Esophagus muscularis mucosa (tissue), 3 donors: ENCODE results near the gene PGAM4.

Experiments used
- POLR2A ChIP-seq: fragments of 450-650 bp; IDR thresholded peaks from one replicate; pipeline ENCODE4 v1.6.1; 2017; ENCODE audit warnings: antibody characterized with exemption, moderate library complexity, mild to moderate bottlenecking, low read depth
- TF ChIP-seq, protein P1 (sequence below), 3 experiments: fragments of 200-600 bp in 2 of 3; fragments of 450-650 bp in 1 of 3; sonication (generic) in 2 of 3; IDR thresholded peaks; one replicate each; pipeline ENCODE4 v1.5.1; 2017 to 2019; ENCODE audit warnings: antibody characterized with exemption in 3 of 3, mild to moderate bottlenecking in 2 of 3, moderate library complexity in 1 of 3

DNA sequence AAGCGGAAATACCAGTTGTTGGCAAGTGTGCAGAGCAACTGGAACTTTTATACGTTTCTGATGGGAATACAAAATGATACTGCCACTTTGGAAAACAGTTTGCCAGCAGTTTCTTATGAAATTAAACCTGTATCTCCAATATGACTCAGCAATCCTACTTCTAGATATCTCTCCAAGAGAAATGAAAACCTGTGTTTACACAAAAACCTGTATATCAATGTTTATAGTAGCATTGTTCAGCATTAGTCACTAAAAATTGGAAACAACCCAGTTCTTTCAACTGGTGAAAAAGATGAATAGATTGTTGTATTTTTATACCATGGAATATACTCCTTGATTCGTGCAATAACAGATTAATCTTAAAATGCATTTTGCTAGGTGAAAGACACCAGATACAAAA, 32.1 kb downstream of the PGAM4 start:
- TF ChIP-seq POLR2A = no peak
- TF ChIP-seq, protein P1, sequence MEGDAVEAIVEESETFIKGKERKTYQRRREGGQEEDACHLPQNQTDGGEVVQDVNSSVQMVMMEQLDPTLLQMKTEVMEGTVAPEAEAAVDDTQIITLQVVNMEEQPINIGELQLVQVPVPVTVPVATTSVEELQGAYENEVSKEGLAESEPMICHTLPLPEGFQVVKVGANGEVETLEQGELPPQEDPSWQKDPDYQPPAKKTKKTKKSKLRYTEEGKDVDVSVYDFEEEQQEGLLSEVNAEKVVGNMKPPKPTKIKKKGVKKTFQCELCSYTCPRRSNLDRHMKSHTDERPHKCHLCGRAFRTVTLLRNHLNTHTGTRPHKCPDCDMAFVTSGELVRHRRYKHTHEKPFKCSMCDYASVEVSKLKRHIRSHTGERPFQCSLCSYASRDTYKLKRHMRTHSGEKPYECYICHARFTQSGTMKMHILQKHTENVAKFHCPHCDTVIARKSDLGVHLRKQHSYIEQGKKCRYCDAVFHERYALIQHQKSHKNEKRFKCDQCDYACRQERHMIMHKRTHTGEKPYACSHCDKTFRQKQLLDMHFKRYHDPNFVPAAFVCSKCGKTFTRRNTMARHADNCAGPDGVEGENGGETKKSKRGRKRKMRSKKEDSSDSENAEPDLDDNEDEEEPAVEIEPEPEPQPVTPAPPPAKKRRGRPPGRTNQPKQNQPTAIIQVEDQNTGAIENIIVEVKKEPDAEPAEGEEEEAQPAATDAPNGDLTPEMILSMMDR (IDR thresholded peaks at IDR 0.05) = no peak
